ENCODE results near the gene RNF38.
"Not testable (repeated sequence)": the region's sequence is repeated elsewhere in the genome, so short reads cannot be mapped to it uniquely, and the experiment has no call there.

DNA sequence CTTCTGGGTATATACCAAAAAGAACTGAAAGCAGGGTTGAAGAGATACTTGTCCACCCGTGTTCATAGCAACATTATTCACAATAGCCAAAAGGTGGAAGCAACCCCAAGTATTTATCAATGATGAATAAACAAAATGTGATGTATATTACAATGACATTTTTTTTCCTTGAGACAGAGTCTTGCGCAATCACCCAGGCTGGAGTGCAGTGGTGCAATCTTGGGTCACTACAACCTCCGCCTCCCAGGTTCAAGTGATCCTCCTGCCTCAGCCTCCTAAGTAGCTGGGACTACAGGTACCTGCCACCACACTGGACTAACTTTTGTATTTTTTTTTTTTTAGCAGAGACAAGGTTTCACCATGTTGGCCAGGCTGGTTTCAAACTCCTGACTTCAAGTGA is 11.3 kb upstream of the RNF38 start:
- not testable (repeated sequence) for TF ChIP-seq MYC (IDR thresholded peaks at IDR 0.05; ENCODE audit: low read depth, low read length); POLR2AphosphoS5 (IDR thresholded peaks at IDR 0.05; ENCODE audit: insufficient read depth, low read depth, low read length); POLR2A (IDR thresholded peaks at IDR 0.05; ENCODE audit: low read depth, low read length)
- TF ChIP-seq, protein P1, sequence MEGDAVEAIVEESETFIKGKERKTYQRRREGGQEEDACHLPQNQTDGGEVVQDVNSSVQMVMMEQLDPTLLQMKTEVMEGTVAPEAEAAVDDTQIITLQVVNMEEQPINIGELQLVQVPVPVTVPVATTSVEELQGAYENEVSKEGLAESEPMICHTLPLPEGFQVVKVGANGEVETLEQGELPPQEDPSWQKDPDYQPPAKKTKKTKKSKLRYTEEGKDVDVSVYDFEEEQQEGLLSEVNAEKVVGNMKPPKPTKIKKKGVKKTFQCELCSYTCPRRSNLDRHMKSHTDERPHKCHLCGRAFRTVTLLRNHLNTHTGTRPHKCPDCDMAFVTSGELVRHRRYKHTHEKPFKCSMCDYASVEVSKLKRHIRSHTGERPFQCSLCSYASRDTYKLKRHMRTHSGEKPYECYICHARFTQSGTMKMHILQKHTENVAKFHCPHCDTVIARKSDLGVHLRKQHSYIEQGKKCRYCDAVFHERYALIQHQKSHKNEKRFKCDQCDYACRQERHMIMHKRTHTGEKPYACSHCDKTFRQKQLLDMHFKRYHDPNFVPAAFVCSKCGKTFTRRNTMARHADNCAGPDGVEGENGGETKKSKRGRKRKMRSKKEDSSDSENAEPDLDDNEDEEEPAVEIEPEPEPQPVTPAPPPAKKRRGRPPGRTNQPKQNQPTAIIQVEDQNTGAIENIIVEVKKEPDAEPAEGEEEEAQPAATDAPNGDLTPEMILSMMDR (IDR thresholded peaks at IDR 0.05; ENCODE audit: extremely low read depth in 1 of 2, insufficient read depth in 1 of 2, low read depth in 1 of 2, low read length in 2 of 2): not testable (repeated sequence)
- TF ChIP-seq, protein P2, sequence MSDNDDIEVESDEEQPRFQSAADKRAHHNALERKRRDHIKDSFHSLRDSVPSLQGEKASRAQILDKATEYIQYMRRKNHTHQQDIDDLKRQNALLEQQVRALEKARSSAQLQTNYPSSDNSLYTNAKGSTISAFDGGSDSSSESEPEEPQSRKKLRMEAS (IDR thresholded peaks at IDR 0.05; ENCODE audit: insufficient read depth, insufficient read length): not testable (repeated sequence)
